Measurements from ENCODE around the gene ANO7.

ANO7 gene

GRCh38 chr2:241273210-241274020, 84.9 kb downstream of the ANO7 start:
- no peak for DNase-seq (ENCODE audit: low spot score)

- no peak for DNase-seq (ENCODE audit: low spot score)
Observed at GRCh38 chr2:241274127-241274526, 85.7 kb downstream of the ANO7 start.
